Myocyte (in vitro differentiated cells): ENCODE measurements around the gene MTX1. TPM values are rescaled to one million over a fixed set of nuclear protein-coding genes. Genes with fewer than 3 reads are reported as not detected.
"Not testable (repeated sequence)": the region's sequence is repeated elsewhere in the genome, so short reads cannot be mapped to it uniquely, and the experiment has no call there.

Source experiments
- DNase-seq: peaks from one replicate; pipeline ENCODE4 v3.0.0-alpha.2; 2012; ENCODE audit warnings: low read depth
- total RNA-seq: library from RNA; depleted of rRNA; stranded (reverse); fragments of >200 nt; gene quantifications from 2 replicates; pipeline ENCODE4 v1.2.3, GENCODE V29; 2014

MTX1 gene
- total RNA-seq, 1 donor from 2014 or later = 15.1 TPM

GRCh38 chr1:155206891-155207805 is 1.3 kb upstream of the MTX1 start:
- peak; percentile 91 for DNase-seq

- DNase-seq = peak; percentile 60
Measured at GRCh38 chr1:155207806-155208540, 522 bp upstream of the MTX1 start, which contains the start of gene THBS3. TSS of gene THBS3 (minus strand) at chr1:155207897. CDS start at chr1:155207876, 21 bp downstream.

DNA sequence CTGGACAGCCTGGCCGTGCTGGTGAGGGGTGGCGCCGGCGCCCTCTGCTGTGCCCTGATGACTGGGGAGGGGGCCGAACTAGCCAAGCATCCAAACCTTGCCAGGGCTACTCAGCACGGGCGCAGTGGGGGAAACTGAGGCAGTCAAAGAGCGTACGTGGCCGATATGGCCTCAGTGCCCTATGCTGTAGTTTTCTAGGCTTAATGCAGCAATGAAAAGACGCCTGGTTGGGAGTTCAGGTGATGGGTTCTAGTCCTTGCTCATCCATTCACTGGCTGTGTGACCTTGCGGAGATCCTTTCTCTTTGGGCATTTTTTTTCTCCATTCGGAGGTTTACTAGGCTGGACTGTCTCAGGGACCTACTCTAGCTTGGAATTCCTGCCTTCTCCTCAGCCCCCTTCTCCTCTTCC is 822 bp downstream of the MTX1 start:
- no peak for DNase-seq

GRCh38 chr1:155210314-155211104 is 2.0 kb downstream of the MTX1 start:
- no peak for DNase-seq

GRCh38 chr1:155211381-155212050 is 3.0 kb downstream of the MTX1 start:
- not testable (repeated sequence) for DNase-seq

DNA sequence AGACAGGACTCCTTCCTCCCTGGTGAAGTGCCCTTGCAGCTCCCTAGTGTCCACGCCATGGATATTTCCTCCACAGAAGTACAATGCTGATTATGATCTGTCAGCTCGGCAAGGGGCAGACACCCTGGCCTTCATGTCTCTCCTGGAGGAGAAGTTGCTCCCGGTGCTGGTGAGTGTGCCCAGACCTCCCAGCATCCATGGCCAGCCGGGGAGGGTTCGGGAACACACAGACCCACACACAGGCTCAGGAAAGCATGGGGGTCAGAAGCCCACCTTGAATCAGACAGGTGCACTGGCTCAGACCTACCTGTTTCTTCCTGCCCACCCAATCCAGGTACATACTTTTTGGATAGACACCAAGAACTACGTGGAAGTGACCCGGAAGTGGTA is 3.6 kb downstream of the MTX1 start:
- DNase-seq = not testable (repeated sequence)

- DNase-seq = not testable (repeated sequence)
Measured at GRCh38 chr1:155214702-155215101, 6.2 kb downstream of the MTX1 start.

GRCh38 chr1:155218854-155219591 is 10.5 kb downstream of the MTX1 start:
- DNase-seq = peak; percentile 56

GRCh38 chr1:155219592-155220031 is 11.1 kb downstream of the MTX1 start:
- DNase-seq = no peak

DNA sequence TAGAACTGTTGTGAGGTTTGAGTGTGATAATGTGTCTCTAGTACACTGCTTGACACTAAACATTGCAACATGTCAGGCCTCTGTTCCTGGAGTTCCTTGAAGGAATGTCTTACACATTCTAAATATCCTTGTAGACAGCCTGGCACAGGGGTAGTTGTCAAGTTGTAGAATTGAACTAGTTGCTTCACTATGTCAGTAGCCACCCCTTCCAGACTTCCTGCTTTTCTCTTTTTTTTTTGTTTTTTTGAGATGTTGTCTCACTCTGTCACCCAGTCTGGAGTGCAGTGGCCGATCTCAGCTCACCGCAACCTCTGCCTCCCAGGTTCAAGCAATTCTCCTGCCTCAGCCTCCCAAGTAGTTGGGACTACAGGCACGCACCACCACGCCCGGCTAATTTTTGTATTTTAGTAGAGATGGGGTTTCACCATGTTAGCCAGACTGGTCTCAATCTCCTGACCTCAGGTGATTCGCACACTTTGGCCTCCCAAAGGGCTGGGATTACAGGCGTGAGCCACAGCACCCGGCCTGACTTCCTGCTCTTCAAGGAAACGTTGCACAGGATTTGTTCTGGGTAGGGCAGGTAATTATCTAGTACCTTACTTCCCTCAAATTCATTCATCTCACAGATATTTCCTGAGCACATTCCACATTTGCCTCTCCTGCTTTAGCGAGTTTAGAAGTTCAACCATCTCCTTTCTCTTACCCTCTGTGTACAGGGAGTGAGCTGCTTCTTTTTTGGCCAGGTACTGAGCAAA is 11.9 kb downstream of the MTX1 start:
- DNase-seq = not testable (repeated sequence)

- no peak for DNase-seq
Measured at GRCh38 chr1:155223047-155223446, 14.6 kb downstream of the MTX1 start.

- not testable (repeated sequence) for DNase-seq
Measured at GRCh38 chr1:155225404-155225759, 16.9 kb downstream of the MTX1 start.

GRCh38 chr1:155226188-155226909 is 17.9 kb downstream of the MTX1 start:
- peak; percentile 81 for DNase-seq

GRCh38 chr1:155226910-155227260 is 18.4 kb downstream of the MTX1 start:
- peak; percentile 71 for DNase-seq

DNA sequence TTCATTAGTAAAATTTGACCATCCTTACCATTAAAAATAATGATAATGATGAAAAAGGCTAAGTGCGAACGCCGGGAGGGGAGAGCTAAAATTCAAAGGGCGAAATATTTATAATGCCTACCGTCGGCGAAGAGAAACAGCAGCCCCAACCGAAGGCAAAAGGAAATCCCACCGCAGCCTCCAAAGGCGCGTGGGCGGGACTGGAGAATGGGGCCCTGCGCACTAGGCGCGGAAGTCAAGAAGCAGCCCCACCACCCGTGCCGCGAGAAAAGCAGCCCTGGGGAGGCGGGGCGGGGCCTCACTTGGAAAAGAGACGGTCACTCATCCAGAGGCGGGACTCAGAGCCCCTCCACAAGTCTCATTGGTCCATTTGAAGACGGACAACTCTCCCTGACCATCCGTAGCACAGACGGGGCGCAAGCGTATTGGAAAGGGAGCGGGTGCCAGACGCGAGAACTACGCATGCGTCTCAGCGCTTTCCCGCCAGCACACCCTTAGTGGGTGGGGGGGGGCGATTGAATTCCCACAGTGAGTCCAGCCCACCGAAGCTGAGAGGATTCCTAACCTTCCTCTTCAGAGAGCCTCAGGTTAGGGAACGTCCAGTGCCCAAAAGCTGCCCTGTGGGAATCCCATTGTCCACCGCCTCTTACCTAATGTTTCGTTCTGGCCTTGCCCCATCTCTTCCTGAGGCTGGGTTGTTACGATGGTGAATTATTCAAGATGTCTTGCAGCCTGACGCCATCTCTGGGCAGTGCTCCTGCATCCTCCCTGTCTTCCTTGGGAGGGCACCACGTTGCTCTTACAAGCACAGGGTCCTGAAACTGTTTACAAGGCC is 19.0 kb downstream of the MTX1 start:
- peak; percentile 100 for DNase-seq

DNA sequence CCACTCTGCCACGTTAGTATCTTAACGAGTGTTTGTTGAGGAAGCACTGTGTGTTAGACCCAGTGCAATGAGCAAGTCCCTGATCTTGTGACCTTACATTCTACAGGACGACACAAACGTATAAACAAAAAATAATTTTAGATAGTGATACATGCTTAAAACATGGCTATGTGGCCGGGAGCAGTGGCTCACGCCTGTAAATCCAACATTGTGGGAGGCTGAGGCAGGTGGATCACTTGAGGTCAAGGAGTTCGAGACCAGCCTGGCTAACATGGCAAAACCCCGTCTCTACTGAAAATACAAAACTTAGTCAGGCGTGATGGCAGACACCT is 19.6 kb downstream of the MTX1 start:
- DNase-seq = no peak

DNA sequence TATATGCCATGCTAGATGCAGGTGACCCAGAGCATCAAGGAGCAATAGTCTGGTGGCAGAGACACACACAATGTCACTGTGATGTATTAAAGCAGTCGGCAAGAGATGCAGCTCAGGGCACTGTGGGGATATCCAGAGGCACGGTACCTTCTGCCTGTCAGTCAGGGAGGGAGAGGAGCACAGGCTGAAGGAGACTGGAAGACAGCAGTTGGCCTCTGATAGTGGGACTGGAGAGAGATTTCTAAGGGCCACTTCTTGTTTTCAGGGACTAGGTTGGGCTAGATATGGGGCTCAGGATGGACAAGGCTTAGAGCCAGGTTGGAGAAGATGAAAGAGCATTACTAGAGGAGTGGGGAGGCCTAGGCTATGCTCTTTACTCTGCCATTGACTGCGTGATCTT is 22.8 kb downstream of the MTX1 start:
- DNase-seq = not testable (repeated sequence)
